AG09309 (cell line): ENCODE results near the gene LATS2.

Source experiments
- DNase-seq: peaks from one replicate; pipeline ENCODE4 v3.0.0-alpha.2; 2010; ENCODE audit warnings: low read depth
- H3K4me3 ChIP-seq: 2 replicates; pipeline ENCODE4 v1.5.1; 2011; ENCODE audit warnings: mild to moderate bottlenecking, low read depth, low read length, moderate library complexity; ENCODE audit not compliant: control insufficient read depth
- CTCF ChIP-seq: IDR thresholded peaks from 2 replicates; pipeline ENCODE4 v1.5.1; 2011; ENCODE audit warnings: mild to moderate bottlenecking, low read depth, low read length, inconsistent platforms; ENCODE audit not compliant: insufficient read depth, control insufficient read depth; ENCODE audit errors: missing control alignments

Gene LATS2

GRCh38 chr13:21058361-21058760 lies 3.0 kb downstream of the LATS2 start:
- no peak for TF ChIP-seq CTCF
- no peak for DNase-seq
- H3K4me3 ChIP-seq: no peak overlapping the region

DNA sequence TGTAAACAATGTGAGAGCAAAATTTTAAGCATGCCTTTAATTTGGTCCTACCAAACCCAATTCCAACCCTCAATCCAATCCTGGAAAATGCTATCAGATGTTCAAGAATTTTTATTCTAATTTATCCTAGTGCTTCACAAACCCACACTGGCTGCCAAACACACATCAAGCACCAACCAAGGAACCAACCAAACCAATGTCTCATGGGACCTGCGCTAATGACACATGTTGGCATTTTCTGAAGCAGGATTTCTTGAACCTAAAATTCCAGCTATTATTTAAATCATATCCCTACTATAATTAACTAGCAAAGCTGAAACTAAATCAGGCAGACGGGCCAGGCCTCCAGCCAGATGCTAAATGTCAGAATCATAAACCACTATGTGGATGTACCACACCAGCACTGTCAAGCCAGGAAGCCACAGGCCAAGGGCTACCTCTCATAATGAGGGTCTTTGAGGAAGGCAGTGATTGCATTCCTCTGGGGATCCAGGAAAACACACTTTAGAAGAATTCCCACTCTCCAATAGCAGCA lies 5.8 kb downstream of the LATS2 start:
- no peak overlapping the region for H3K4me3 ChIP-seq
- no peak for TF ChIP-seq CTCF
- DNase-seq: no peak

DNA sequence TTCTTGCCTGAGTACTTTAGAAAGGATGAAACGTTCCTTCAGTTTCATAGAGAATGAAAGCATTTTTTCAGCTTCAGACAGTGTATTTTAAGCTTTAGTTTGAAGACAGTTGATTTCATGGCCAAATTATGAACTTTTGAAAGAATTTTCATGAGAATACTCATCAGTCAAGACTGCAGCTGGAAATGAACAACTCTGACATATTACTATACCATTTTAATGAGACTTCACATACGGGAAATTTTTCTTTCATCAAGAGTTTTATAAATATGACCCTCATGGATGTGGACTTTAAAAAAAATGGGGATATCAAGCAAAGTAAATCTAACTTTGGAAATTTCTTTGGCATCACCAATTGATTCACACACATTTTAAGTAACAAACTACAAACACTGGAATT lies 6.4 kb downstream of the LATS2 start:
- no peak for TF ChIP-seq CTCF
- DNase-seq: no peak
- H3K4me3 ChIP-seq: no peak overlapping the region

DNA sequence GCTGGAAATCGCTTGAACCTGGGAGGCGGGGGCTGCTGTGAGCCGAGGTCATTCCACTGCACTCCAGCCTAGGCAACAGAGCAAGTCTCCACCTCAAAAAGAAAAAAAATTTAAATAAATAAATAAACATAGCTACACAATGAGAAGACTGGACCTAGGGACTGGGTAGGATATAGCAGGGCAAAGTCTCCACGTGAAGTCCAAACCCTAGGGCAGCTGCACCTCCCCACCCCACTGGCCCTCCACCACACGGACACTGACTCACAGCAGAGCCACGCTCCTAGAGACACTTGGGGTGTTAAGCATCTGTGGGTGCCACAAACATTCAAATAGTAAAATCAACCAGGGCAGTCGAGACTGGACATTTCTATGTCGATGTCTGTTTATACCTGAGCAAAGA lies 7.1 kb downstream of the LATS2 start:
- TF ChIP-seq CTCF: no peak
- H3K4me3 ChIP-seq: no peak overlapping the region
- DNase-seq: no peak

DNA sequence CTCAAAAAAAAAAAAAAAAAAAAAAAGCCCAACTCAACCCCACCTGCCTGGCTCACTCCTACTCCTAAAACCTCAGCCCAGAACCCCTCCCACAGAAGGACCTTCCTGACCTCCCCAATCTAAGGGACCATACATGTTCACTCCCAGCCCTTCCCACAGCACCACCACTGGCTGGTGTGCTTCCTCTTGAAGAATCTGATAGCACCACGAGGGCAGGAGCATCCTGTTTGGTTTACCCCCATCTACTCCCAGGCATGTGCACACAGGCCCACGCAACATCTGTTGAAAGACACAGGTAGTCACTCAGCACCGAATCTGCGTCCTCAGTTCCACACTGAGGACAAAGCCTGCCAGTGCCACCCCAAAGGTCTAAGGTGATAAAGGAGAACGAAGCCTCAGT lies 8.2 kb downstream of the LATS2 start:
- DNase-seq: no peak
- TF ChIP-seq CTCF: no peak
- no peak overlapping the region for H3K4me3 ChIP-seq

GRCh38 chr13:21051675-21052074 lies 9.7 kb downstream of the LATS2 start:
- TF ChIP-seq CTCF: no peak
- no peak for DNase-seq
- no peak overlapping the region for H3K4me3 ChIP-seq
